Neural progenitor cell (in vitro differentiated cells): ENCODE measurements around the gene ST7. TPM values are rescaled to one million over a fixed set of nuclear protein-coding genes. Genes with fewer than 3 reads are reported as not detected.

ENCODE experiments used
- DNase-seq: peaks from one replicate; pipeline ENCODE4 v3.0.0-alpha.2; 2016; ENCODE audit warnings: low spot score
- H2AFZ ChIP-seq: fragments of 200-600 bp; sonication (generic); replicated peaks from 2 replicates; pipeline ENCODE4 v1.6.1; 2016; ENCODE audit warnings: antibody characterized with exemption
- H3F3A ChIP-seq: fragments of 200-600 bp; sonication (generic); 2 replicates; pipeline ENCODE4 v1.6.1; 2016; ENCODE audit warnings: antibody characterized with exemption, low read depth
- H3K27ac ChIP-seq: fragments of 200-600 bp; sonication (generic); 2 replicates; pipeline ENCODE4 v1.5.1; 2016; ENCODE audit warnings: mild to moderate bottlenecking
- H3K27me3 ChIP-seq: fragments of 200-600 bp; sonication (generic); 2 replicates; pipeline ENCODE4 v1.6.1; 2016; ENCODE audit warnings: mild to moderate bottlenecking, moderate library complexity
- H3K36me3 ChIP-seq: fragments of 200-600 bp; sonication (generic); 2 replicates; pipeline ENCODE4 v1.5.1; 2016
- H3K4me1 ChIP-seq: fragments of 200-600 bp; sonication (generic); 2 replicates; pipeline ENCODE4 v1.6.1; 2016; ENCODE audit warnings: mixed run types
- H3K4me2 ChIP-seq: fragments of 200-600 bp; sonication (generic); 2 replicates; pipeline ENCODE4 v1.6.1; 2016
- H3K4me3 ChIP-seq: fragments of 200-600 bp; sonication (generic); 2 replicates; pipeline ENCODE4 v1.5.1; 2016
- H3K79me2 ChIP-seq: fragments of 200-600 bp; sonication (generic); 2 replicates; pipeline ENCODE4 v1.6.1; 2016; ENCODE audit warnings: low read depth
- H3K9ac ChIP-seq: fragments of 200-600 bp; sonication (generic); 2 replicates; pipeline ENCODE4 v1.6.1; 2016
- H3K9me3 ChIP-seq: fragments of 200-600 bp; sonication (generic); 2 replicates; pipeline ENCODE4 v1.5.1; 2016; ENCODE audit warnings: low read depth
- H4K20me1 ChIP-seq: fragments of 200-600 bp; sonication (generic); 2 replicates; pipeline ENCODE4 v1.6.1; 2016; ENCODE audit warnings: low read depth
- H3K27ac Mint-ChIP-seq: 3 replicates; pipeline ENCODE4 v1.8.0; 2021; ENCODE audit warnings: mixed read lengths
- H3K27me3 Mint-ChIP-seq: 2 replicates; pipeline ENCODE4 v1.8.0; 2022; ENCODE audit warnings: low read depth, mild to moderate bottlenecking, inconsistent platforms, moderate library complexity, mixed read lengths; ENCODE audit not compliant: insufficient read depth
- H3K36me3 Mint-ChIP-seq: 3 replicates; pipeline ENCODE4 v1.8.0; 2021; ENCODE audit warnings: mixed read lengths
- H3K4me1 Mint-ChIP-seq: 3 replicates; pipeline ENCODE4 v1.8.0; 2021; ENCODE audit warnings: mixed read lengths
- H3K4me3 Mint-ChIP-seq: 3 replicates; pipeline ENCODE4 v1.8.0; 2021; ENCODE audit warnings: mild to moderate bottlenecking, moderate library complexity, mixed read lengths
- H3K9me3 Mint-ChIP-seq: 3 replicates; pipeline ENCODE4 v1.8.0; 2020; ENCODE audit warnings: mixed read lengths
- CTCF ChIP-seq: fragments of 200-600 bp; sonication (generic); IDR thresholded peaks from 2 replicates; pipeline ENCODE4 v1.5.1; 2017; ENCODE audit warnings: antibody characterized with exemption, mild to moderate bottlenecking
- EZH2 ChIP-seq: fragments of 200-600 bp; sonication (generic); IDR thresholded peaks from 2 replicates; pipeline ENCODE4 v1.6.1; 2017; ENCODE audit warnings: antibody characterized with exemption, mild to moderate bottlenecking, moderate library complexity
- EZH2phosphoT487 ChIP-seq: fragments of 200-600 bp; sonication (generic); IDR thresholded peaks from 2 replicates; pipeline ENCODE4 v1.6.1; 2017; ENCODE audit warnings: antibody characterized with exemption
- total RNA-seq: library from RNA; depleted of rRNA; stranded (reverse); fragments of >200 nt; gene quantifications from 2 replicates; pipeline ENCODE4 v1.2.3, GENCODE V29; 2015; ENCODE audit warnings: low replicate concordance

ST7 gene
- total RNA-seq, 1 donor from 2014 or later, result 5.8 TPM

GRCh38 chr7:117179701-117180100, 226.4 kb downstream of the ST7 start:
- Histone ChIP-seq H3K36me3 (no peaks in the 10 kb centered on the region), H3K9ac (no peak overlapping the region), H4K20me1 (no peaks in the 10 kb centered on the region), H3K4me3 (no peak overlapping the region), H3K4me1 (peaks cover 6% of the 10 kb centered on the region), H2AFZ (no peak overlapping the region), H3K4me2 (no peak overlapping the region), H3K27me3 (no peaks in the 10 kb centered on the region), H3K27ac (no peak overlapping the region), H3K9me3 (no peaks in the 10 kb centered on the region), H3K79me2 (no peaks in the 10 kb centered on the region), H3F3A (no peaks in the 10 kb centered on the region)
- no peak for DNase-seq
- TF ChIP-seq EZH2phosphoT487 (no peak), EZH2 (no peak)
- Mint-ChIP-seq H3K9me3 (no peaks in the 10 kb centered on the region), H3K4me1 (peaks cover 2% of the 10 kb centered on the region), H3K36me3 (peaks cover 11% of the 10 kb centered on the region), H3K4me3 (no peak overlapping the region), H3K27me3 (no peaks in the 10 kb centered on the region), H3K27ac (no peak overlapping the region)

- Mint-ChIP-seq H3K27ac (no peak overlapping the region), H3K36me3 (peaks cover 7% of the 10 kb centered on the region), H3K4me3 (no peak overlapping the region), H3K27me3 (no peaks in the 10 kb centered on the region), H3K4me1 (no peaks in the 10 kb centered on the region), H3K9me3 (no peaks in the 10 kb centered on the region)
- Histone ChIP-seq H3K79me2 (no peaks in the 10 kb centered on the region), H3K27me3 (no peaks in the 10 kb centered on the region), H3K9ac (no peak overlapping the region), H3K9me3 (no peaks in the 10 kb centered on the region), H3K4me1 (no peaks in the 10 kb centered on the region), H3K27ac (no peak overlapping the region), H3F3A (no peaks in the 10 kb centered on the region), H3K36me3 (no peaks in the 10 kb centered on the region), H4K20me1 (no peaks in the 10 kb centered on the region), H3K4me3 (no peak overlapping the region), H3K4me2 (no peak overlapping the region), H2AFZ (no peak overlapping the region)
- DNase-seq, result no peak
- TF ChIP-seq EZH2 (no peak), EZH2phosphoT487 (no peak), CTCF (no peak)
These were observed 230.4 kb downstream of the ST7 start for GRCh38 chr7:117183729-117184128.

GRCh38 chr7:117184367-117184766, 231.1 kb downstream of the ST7 start:
- Mint-ChIP-seq H3K9me3 (no peaks in the 10 kb centered on the region), H3K27ac (no peak overlapping the region), H3K4me1 (no peaks in the 10 kb centered on the region), H3K36me3 (peaks cover 7% of the 10 kb centered on the region), H3K4me3 (no peak overlapping the region), H3K27me3 (no peaks in the 10 kb centered on the region)
- Histone ChIP-seq H3K36me3 (no peaks in the 10 kb centered on the region), H3F3A (no peaks in the 10 kb centered on the region), H3K79me2 (no peaks in the 10 kb centered on the region), H3K27me3 (no peaks in the 10 kb centered on the region), H4K20me1 (no peaks in the 10 kb centered on the region), H3K4me3 (no peak overlapping the region), H3K27ac (no peak overlapping the region), H3K4me1 (no peaks in the 10 kb centered on the region), H3K9ac (no peak overlapping the region), H3K9me3 (no peaks in the 10 kb centered on the region), H2AFZ (no peak overlapping the region), H3K4me2 (no peak overlapping the region)
- TF ChIP-seq EZH2phosphoT487, result no peak
- TF ChIP-seq EZH2, result no peak
- no peak for TF ChIP-seq CTCF
- DNase-seq, result no peak

- H3K4me1 ChIP-seq, result no peaks in the 10 kb centered on the region
- no peak overlapping the region for H2AFZ ChIP-seq
- Mint-ChIP-seq H3K4me1 (no peaks in the 10 kb centered on the region), H3K9me3 (no peaks in the 10 kb centered on the region), H3K4me3 (no peak overlapping the region), H3K36me3 (peaks cover 7% of the 10 kb centered on the region), H3K27ac (no peak overlapping the region), H3K27me3 (no peaks in the 10 kb centered on the region)
- no peak for DNase-seq
- H4K20me1 ChIP-seq, result no peaks in the 10 kb centered on the region
- H3K9me3 ChIP-seq, result no peaks in the 10 kb centered on the region
- H3F3A ChIP-seq, result no peaks in the 10 kb centered on the region
- no peak overlapping the region for H3K4me3 ChIP-seq
- no peak overlapping the region for H3K4me2 ChIP-seq
- H3K27me3 ChIP-seq, result no peaks in the 10 kb centered on the region
- H3K36me3 ChIP-seq, result no peaks in the 10 kb centered on the region
- H3K27ac ChIP-seq, result no peak overlapping the region
- no peaks in the 10 kb centered on the region for H3K79me2 ChIP-seq
- no peak overlapping the region for H3K9ac ChIP-seq
- no peak for TF ChIP-seq CTCF
- TF ChIP-seq EZH2, result no peak
- TF ChIP-seq EZH2phosphoT487, result no peak
These were observed 231.8 kb downstream of the ST7 start for GRCh38 chr7:117185124-117185523.
